Left renal pelvis (tissue), 4 donors: ENCODE results near the gene FTSJ3. TPM values are rescaled to one million over a fixed set of nuclear protein-coding genes. Genes with fewer than 3 reads are reported as not detected.
"Not testable (repeated sequence)": the region's sequence is repeated elsewhere in the genome, so short reads cannot be mapped to it uniquely, and the experiment has no call there.

Experiments used
- DNase-seq, 4 donors: peaks; one replicate each; pipeline ENCODE4 v3.0.0-alpha.2; 2013; ENCODE audit warnings: low read depth in 4 of 4, low spot score in 3 of 4
- polyA plus RNA-seq, 4 donors: library from polyadenylated mRNA; unstranded; fragments of 120-200 nt; gene quantifications; one replicate each; pipeline ENCODE4 v1.2.1, GENCODE V29; 2013; ENCODE audit not compliant: insufficient read length in 4 of 4

FTSJ3 gene
- polyA plus RNA-seq, 4 donors, result 40.5 to 83.2 (median 59.9) TPM

- DNase-seq, result no peak
Observed at GRCh38 chr17:63843910-63844677, 16.6 kb upstream of the FTSJ3 start.

- DNase-seq, result not testable (repeated sequence)
Observed at GRCh38 chr17:63843387-63843888, 16.0 kb upstream of the FTSJ3 start.

GRCh38 chr17:63842540-63843386 lies 15.3 kb upstream of the FTSJ3 start, which contains the start of gene SMARCD2:
Gene SMARCD2 (minus strand): TSS chr17:63842685. CDS start chr17:63842674, 11 bp downstream.
- peak; percentile 94 to 99 (median 98) for DNase-seq

GRCh38 chr17:63842173-63842539 lies 14.7 kb upstream of the FTSJ3 start:
- no peak for DNase-seq

- no peak for DNase-seq
Observed at GRCh38 chr17:63841350-63842172, 14.1 kb upstream of the FTSJ3 start.

- DNase-seq, result no peak
Observed at GRCh38 chr17:63840591-63841349, 13.3 kb upstream of the FTSJ3 start.

- peak in 1 of 4 donors; percentile 37 for DNase-seq
Observed at GRCh38 chr17:63838631-63839171, 11.2 kb upstream of the FTSJ3 start.

GRCh38 chr17:63837962-63838600 lies 10.6 kb upstream of the FTSJ3 start:
- DNase-seq, result no peak

- DNase-seq, result no peak
Observed at GRCh38 chr17:63837480-63837879, 10.0 kb upstream of the FTSJ3 start.

GRCh38 chr17:63836811-63837210 lies 9.3 kb upstream of the FTSJ3 start:
- DNase-seq, result no peak

GRCh38 chr17:63835167-63835720 lies 7.8 kb upstream of the FTSJ3 start:
- no peak for DNase-seq

GRCh38 chr17:63834431-63835166 lies 7.1 kb upstream of the FTSJ3 start:
- DNase-seq, result no peak

- DNase-seq, result no peak
Observed at GRCh38 chr17:63833741-63834373, 6.4 kb upstream of the FTSJ3 start.

GRCh38 chr17:63833026-63833740 lies 5.7 kb upstream of the FTSJ3 start:
- no peak for DNase-seq

- no peak for DNase-seq
Observed at GRCh38 chr17:63832455-63832854, 5.0 kb upstream of the FTSJ3 start.

GRCh38 chr17:63832014-63832413 lies 4.6 kb upstream of the FTSJ3 start:
- no peak for DNase-seq

- no peak for DNase-seq
Observed at GRCh38 chr17:63831505-63831904, 4.0 kb upstream of the FTSJ3 start.
